ENCODE results near the gene CDH26. TPM values are rescaled to one million over a fixed set of nuclear protein-coding genes. Genes with fewer than 3 reads are reported as not detected.
A peak's percentile ranks its signal among the peaks of the same experiment; 100 is the strongest.

Gene CDH26
- total and polyA plus RNA-seq, 12 donors: 0.34 to 2.4 (median 0.89) TPM

DNA sequence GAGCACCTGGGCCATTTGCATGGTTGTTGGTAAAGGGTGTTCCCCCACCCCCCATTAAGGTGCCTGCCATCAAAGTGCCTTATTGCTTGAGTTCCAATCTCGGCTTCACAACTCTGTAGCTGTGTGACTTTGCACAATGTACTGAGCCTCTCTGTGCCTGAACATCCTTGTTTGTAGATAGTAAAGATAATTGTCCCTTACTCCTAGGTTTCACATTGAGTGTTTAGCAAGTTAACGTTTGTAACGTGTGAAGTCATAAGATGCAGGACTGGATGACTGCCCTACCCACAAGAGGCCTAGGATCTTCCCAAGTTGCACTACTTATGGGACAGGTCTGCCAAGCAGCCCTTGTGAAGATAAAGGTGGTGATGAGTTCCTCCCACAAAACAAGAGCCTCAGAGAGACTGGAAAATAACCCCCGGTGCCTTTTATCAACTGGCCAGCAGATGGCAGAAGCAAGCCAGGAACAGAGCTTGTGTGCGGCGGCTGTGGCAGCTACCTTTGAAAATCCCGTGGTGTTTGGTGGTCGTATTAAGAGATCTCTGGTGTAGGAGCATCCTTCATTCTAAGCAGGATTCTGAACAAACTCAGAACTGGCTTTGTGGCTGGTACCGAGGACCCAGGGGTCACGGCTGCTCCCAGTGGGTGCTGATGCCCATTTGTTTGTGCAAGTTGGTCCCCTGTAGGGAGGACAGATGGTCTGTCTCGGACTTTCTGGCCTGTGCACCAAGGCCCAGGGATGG, 99.1 kb downstream of the CDH26 start:
- H3K27ac ChIP-seq: peak overlapping the region in 3 of 10 donors; percentile 5 to 90 (median 14)
- DNase-seq (peak; percentile 61), ATAC-seq (peak; percentile 40 to 77 (median 60))
- no peaks in the 10 kb centered on the region for H3K9me3 ChIP-seq
- 17 to 20% methylated on average over 11 of the region's 11 CpGs for WGBS, 2 donors
- peaks cover 3 to 76% (median 27%) of the 10 kb centered on the region in 9 donors for H3K4me1 ChIP-seq
- peak; percentile 76 to 93 (median 88) for TF ChIP-seq CTCF (IDR thresholded peaks at IDR 0.05)
- H3K4me3 ChIP-seq: peak overlapping the region in 1 of 10 donors; percentile 50
- H3K36me3 ChIP-seq: no peaks in the 10 kb centered on the region
- peaks cover 0 to 12% (median 0%) of the 10 kb centered on the region in 7 donors for H3K27me3 ChIP-seq
- intact Hi-C loops (cut with DNase I): loop anchor here in 9 of 10 donors (5.0 to 10.0 kb wide), 10 partner anchors 72 to 1838 kb away; partner anchors contain the start of gene CDH26 (in 1 of the 9)

DNA sequence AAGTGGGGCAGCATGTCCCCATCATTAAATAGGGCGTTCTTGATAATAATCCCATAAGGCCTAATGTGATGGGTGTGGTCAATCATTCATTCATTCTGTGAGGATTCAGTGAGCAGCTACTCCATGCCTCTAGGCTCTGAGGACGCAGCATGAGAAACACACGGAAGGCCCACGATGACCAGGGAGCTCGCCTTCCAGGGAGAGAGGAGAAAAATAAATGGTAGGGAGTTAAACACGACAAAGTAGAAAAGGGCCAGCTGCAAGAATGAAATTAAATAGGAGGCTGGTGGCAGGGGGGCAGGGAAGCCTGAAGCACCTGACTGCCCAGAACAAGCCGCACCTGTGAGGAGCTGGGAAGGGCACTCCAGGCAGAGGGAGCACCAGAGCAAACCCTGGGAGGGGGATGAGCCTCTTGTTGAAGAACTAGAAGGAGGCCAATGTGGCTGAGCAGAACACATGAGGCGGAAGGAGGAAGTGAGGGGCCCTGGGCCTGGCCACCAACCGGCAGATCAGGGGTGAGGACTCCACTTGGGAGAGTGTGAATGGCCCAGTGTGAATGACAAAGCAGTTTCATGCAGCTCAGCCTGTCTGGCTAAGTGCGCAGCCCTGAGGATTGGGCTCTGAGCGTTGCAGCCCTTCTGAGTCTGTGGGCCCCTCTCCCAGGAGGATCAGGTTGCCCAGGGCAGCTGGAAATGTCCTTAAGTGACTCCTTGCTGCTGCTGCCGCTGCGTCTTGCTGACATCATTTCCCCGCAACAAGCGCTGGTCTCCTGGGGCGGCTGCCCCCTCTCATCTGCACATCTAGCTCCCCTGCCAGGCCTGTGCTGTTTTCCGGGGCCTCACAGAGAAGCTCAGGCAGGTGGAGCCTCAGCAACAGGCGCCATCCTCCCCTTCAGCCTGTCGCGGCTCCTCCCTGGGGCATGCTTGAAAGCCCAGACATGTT, 99.9 kb downstream of the CDH26 start:
- DNase-seq (peak; percentile 28 to 57), ATAC-seq (peak; percentile 31 to 52 (median 48))
- Histone ChIP-seq H3K4me1 (peaks cover 3 to 77% (median 31%) of the 10 kb centered on the region in 9 donors), H3K27ac (peak overlapping the region in 6 of 10 donors; percentile 5 to 90 (median 50)), H3K9me3 (no peaks in the 10 kb centered on the region), H3K36me3 (no peaks in the 10 kb centered on the region), H3K27me3 (peaks cover 0 to 7% (median 0%) of the 10 kb centered on the region in 7 donors), H3K4me3 (peak overlapping the region in 2 of 10 donors; percentile 12 to 50)
- TF ChIP-seq CTCF (IDR thresholded peaks at IDR 0.05): no peak
- intact Hi-C loops (cut with DNase I): loop anchor here in 9 of 10 donors (5.0 to 10.0 kb wide), 10 partner anchors 73 to 1837 kb away; partner anchors contain the start of gene CDH26 (in 1 of the 9)
- WGBS, 2 donors: 54 to 66% methylated on average over 20 of the region's 20 CpGs

DNA sequence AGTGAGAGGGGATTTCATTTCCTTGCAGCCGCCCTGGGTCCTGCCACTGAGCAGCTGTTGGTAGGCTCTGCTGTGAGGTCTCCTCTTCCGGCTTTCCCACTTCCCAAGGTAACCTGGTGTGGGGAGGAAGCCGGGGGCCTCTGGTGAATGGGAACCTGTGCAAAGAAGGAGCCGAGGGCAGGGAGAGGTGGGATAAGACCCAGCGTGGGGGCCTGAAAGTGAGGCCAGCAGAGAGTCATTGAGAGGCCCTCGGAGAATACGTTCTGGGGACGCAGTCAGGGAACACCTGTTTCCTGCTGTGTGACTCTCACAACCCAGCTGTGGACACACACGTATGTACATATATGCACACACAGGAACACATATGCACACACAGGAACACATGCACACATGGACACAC, 100.7 kb downstream of the CDH26 start:
- no peaks in the 10 kb centered on the region for H3K36me3 ChIP-seq
- H3K9me3 ChIP-seq: no peaks in the 10 kb centered on the region
- DNase-seq (no peak), ATAC-seq (no peak)
- peak overlapping the region in 1 of 10 donors; percentile 50 for H3K4me3 ChIP-seq
- peaks cover 0 to 2% (median 0%) of the 10 kb centered on the region in 7 donors for H3K27me3 ChIP-seq
- WGBS, 2 donors: 53 to 69% methylated on average over 9 of the region's 9 CpGs
- intact Hi-C loops (cut with DNase I): loop anchor here in 9 of 10 donors (5.0 to 10.0 kb wide), 10 partner anchors 74 to 1836 kb away; partner anchors contain the start of gene CDH26 (in 1 of the 9)
- TF ChIP-seq CTCF (IDR thresholded peaks at IDR 0.05): no peak
- peaks cover 3 to 79% (median 34%) of the 10 kb centered on the region in 9 donors for H3K4me1 ChIP-seq
- peak overlapping the region in 6 of 10 donors; percentile 1 to 90 (median 50) for H3K27ac ChIP-seq
